Measurements from ENCODE around the gene OSBPL9.

GRCh38 chr1:51648180-51649109 lies 31.6 kb downstream of the OSBPL9 start:
- TF ChIP-seq MED1 (CRISPR knock-in tag; IDR thresholded peaks at IDR 0.05; ENCODE audit: borderline replicate concordance) (no peak), ZNF274 (IDR thresholded peaks at IDR 0.05; ENCODE audit: borderline replicate concordance, low read depth, low read length) (no peak), SMC3 (conservative IDR thresholded peaks at IDR 0.05; ENCODE audit: insufficient read depth, low read depth, low read length) (no peak), GABPA (tag; conservative IDR thresholded peaks at IDR 0.05; ENCODE audit: low read depth) (peak; percentile 79), HINFP (tag; conservative IDR thresholded peaks at IDR 0.05; ENCODE audit: low read depth) (no peak), NR3C1 (CRISPR knock-in tag; IDR thresholded peaks at IDR 0.05) (no peak), CTCF (IDR thresholded peaks at IDR 0.05 in 2 of 3, conservative IDR thresholded peaks at IDR 0.05 in 1 of 3; ENCODE audit: insufficient read depth in 2 of 3, low read depth in 1 of 3, low read length in 3 of 3) (no peak), YY1 (IDR thresholded peaks at IDR 0.05; ENCODE audit: borderline replicate concordance in 1 of 3, control insufficient read depth in 1 of 3, extremely low read depth in 1 of 3, insufficient read depth in 3 of 3, insufficient read length in 1 of 3, insufficient replicate concordance in 2 of 3, low read depth in 1 of 3, low read length in 2 of 3) (no peak), PHF8 (IDR thresholded peaks at IDR 0.05; ENCODE audit: borderline replicate concordance, low read length) (no peak; the same call in 1 of the 2 replicates)
